ENCODE results near the gene ZFYVE19.

The ZFYVE19 gene

GRCh38 chr15:40807028-40807887, at the start of gene ZFYVE19, which contains the start of gene DNAJC17:
Gene ZFYVE19, plus strand, starts transcription at chr15:40807089. Its CDS starts 501 bp downstream, at chr15:40807590.
Gene DNAJC17, minus strand, starts transcription at chr15:40807473. Its CDS starts 27 bp downstream, at chr15:40807446.
- DNase-seq (ENCODE audit: low read depth): peak; percentile 90

GRCh38 chr15:40759961-40760360, 46.9 kb upstream of the ZFYVE19 start:
- no peak overlapping the region for H3K4me3 ChIP-seq (ENCODE audit: control insufficient read depth, low read depth, low read length)
- DNase-seq (ENCODE audit: low read depth): no peak
- TF ChIP-seq CTCF (IDR thresholded peaks at IDR 0.05; ENCODE audit: control insufficient read depth, insufficient read depth, low read depth, low read length, missing control alignments): no peak

More at GRCh38 chr15:40807028-40807887, at the start of gene ZFYVE19, which contains the start of gene DNAJC17:
- peak within 1 kb of the TSS; percentile 72 for H3K4me3 ChIP-seq (ENCODE audit: control insufficient read depth, low read depth, low read length)
- TF ChIP-seq CTCF (IDR thresholded peaks at IDR 0.05; ENCODE audit: control insufficient read depth, insufficient read depth, low read depth, low read length, missing control alignments): no peak

GRCh38 chr15:40762919-40763800, 43.7 kb upstream of the ZFYVE19 start:
- no peak for TF ChIP-seq CTCF (IDR thresholded peaks at IDR 0.05; ENCODE audit: control insufficient read depth, insufficient read depth, low read depth, low read length, missing control alignments)
- no peak for DNase-seq (ENCODE audit: low read depth)
- H3K4me3 ChIP-seq (ENCODE audit: control insufficient read depth, low read depth, low read length): peak overlapping the region; percentile 43

- H3K4me3 ChIP-seq (ENCODE audit: control insufficient read depth, low read depth, low read length): peak within 1 kb of the TSS; percentile 43
- peak; percentile 29 for TF ChIP-seq CTCF (IDR thresholded peaks at IDR 0.05; ENCODE audit: control insufficient read depth, insufficient read depth, low read depth, low read length, missing control alignments)
- DNase-seq (ENCODE audit: low read depth): no peak
Observed at GRCh38 chr15:40763801-40764628, 42.9 kb upstream of the ZFYVE19 start, which contains the start of gene GCHFR. Gene GCHFR, plus strand, starts transcription at chr15:40764068. Its CDS starts 113 bp downstream, at chr15:40764181.

- TF ChIP-seq CTCF (IDR thresholded peaks at IDR 0.05; ENCODE audit: control insufficient read depth, insufficient read depth, low read depth, low read length, missing control alignments): no peak
- peak overlapping the region; percentile 43 for H3K4me3 ChIP-seq (ENCODE audit: control insufficient read depth, low read depth, low read length)
- DNase-seq (ENCODE audit: low read depth): no peak
Observed at GRCh38 chr15:40764629-40765103, 42.2 kb upstream of the ZFYVE19 start.

All from AG09309 (cell line).